GM18499 (cell line): ENCODE measurements around the gene IL12RB2.
"Not testable (repeated sequence)": the region's sequence is repeated elsewhere in the genome, so short reads cannot be mapped to it uniquely, and the experiment has no call there.

Source experiments
- ATAC-seq: cut with Tn5 transposase; IDR thresholded peaks from one replicate; pipeline ENCODE4 v1.9.1; 2021; ENCODE audit warnings: moderate number of reproducible peaks; ENCODE audit not compliant: insufficient read depth, unreplicated experiment

Gene IL12RB2

DNA sequence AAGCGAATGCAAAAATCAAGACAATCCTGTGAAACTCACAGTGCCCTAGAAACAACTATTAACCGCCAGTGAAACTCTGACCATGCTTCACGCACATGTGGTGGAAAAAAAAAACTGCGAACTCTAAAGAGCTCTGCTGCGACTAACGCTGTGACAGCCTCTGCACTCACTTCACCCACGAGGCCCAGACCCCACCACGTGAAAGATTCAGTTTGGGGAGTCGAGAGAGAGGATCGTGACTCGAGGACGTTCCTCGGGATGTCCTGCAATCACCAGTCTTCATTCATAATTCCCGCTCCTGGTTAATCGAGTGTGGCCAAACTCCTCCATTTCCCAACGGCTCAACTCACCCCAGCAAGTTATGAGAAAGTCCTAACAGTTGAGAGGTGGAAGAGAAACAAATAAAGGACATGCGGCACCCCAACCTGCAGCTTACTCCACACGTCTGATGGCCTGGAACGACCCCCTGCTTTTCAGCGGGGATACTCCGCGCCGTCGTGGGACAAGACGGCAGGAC is 121.4 kb downstream of the IL12RB2 start:
- no peak for ATAC-seq

DNA sequence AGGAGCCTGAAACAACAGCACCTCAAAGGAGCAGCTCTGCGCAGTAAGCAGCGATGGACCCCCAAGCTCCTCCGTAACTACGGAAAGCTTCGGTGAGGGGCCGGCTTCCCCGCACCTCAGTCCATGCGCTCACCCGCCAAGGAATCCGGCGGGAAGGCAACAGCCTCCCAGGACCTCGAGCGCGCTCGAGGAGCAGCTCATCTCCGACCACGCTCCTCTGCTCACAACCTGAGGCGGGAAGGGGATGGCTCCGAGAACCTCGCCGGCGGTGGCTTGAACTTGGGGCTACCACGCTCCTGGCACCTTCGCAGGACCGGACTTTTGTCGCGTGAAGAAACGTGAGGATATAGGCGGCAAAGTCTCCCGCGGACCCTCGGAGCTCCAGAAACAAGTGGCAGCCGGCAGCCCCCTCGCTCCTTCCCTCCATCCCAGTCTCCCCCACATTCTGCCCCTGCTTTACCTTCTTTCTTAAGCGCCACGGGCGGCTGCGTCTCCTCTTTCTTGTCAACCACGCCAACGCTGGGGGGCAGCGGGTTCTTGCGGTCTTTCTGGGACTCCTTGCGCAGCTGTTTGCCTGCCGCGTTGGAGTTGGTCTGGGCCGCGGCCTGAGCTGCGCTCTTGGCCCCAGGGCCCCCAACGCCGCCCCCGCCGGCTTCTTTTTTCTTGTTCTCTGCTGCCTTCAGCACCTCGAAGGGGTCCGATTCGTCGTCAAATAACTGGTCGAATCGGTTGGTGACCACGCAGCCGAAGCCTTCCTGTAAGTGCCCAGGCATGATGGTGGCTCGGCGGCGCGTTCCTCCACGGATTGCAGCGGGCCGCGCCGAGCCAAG is 122.1 kb downstream of the IL12RB2 start:
- ATAC-seq, result no peak

DNA sequence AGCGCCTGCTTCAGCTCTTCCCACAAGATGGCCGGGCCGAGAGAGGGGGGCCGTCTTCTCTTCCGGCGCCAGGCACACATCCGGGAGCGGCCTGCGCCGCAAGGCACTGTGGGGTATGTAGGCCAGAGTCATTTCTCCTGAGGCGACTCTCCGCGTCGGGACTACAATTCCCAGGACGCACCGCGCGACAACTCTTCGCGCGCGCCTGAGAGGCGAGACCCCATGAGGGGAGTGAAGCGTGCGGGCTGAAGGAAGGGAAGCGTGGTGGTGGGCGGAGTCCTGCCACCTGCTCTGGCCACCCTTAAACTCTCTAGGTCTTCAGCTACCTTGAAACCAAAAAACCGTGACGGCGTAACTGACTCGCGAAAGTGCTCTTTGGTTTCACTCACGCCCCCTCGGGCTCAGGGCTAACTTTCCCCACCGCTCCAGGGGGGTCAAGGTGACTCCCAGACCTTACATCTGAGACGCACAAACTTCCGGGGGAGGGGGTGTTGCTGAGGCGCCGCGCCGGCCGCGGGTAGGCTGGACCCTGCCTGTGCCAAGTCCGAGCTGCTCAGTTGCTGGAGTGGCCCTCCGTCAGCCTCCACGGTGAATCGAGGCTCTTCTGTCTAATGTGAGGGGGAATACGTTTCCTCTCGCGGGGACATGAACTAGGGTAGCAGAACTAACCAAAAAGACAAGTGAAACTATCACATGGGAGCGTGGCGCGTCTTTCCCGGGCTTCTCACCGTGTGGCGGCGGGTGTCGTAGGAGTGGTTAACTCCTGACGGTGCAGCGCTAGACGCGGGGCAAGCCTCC is 122.9 kb downstream of the IL12RB2 start, which contains the start of gene SERBP1:
TSS of gene SERBP1 (minus strand) at position 45 of the 798 bp plus-strand sequence. CDS start 102 bp downstream, outside the sequence.
- ATAC-seq, result peak; percentile 86

DNA sequence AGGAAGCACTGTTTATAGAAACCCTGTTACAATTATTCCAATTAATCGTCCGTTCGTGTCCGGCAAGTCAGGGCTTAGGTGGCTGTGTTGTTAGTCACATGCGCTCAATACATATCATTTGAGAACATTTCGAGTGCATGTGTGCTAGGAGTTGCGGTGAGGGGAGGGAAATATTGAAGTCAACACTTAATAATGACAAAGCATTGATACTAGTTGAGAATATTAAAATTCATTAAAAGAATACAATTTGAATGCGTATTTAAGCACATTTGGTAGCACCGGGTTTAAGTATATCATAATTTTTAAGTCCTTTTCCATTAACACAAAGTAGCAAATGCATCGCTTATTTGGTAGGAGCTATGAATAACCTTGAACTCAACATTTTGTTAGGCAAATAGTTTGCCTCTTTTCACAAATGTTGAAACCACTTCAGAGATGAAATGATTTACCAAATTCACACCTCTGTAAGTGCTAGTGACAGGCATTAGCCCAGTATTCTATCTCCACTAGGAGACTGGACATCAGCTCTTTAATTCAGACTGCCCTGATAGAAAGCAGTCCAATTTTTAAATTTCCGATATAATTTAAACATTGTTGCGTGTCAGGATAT is 123.6 kb downstream of the IL12RB2 start:
- no peak for ATAC-seq

DNA sequence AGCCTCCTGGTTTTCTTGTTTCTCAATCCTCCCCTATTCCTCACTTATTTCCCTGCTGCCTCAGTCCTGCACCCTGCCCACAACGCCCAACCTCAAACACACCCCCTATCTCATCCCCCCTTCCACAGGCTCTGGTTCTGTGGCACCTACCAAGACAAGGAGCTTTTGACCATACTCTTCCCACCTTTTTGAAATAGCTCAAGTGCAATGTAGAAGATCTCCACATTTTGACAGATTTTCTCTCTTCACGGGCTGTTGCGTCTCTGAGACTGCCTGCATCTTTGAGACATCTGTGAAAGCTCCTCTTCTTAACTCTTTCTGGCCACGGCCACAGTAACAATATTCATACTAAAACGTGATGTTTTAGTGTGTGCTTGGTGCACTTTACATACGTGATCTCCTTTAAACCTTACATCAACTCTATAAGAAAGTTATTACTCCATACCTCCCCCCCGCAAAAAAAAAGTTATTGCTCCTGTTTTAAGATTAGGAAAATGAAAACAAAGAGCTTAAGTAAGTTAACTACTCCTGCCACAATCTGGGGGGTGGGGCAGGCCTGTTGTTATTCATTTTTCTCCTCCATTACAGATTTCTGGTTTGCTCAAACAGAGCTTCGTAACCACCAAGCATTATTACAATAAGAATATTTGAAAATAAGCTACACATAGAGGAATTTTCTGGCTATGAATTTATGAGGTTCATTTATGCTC is 124.4 kb downstream of the IL12RB2 start:
- ATAC-seq, result no peak

DNA sequence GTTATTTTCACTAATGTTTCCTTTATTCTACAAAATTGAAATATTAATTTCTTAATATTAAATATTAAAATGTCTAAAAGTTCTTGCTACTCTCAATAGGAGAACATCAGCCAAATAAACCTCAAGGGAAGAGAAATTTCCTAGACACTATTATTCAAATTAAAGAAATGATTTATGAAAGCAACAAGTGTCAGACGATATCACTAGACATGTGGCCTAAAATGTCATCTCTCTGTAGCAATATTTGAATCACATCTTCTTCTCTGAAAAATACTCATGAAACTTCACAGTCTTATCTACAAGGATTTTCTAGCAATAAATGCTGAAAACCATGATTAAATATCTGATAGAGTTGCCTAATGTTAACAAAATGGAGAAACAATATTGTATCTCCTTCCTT is 125.1 kb downstream of the IL12RB2 start:
- no peak for ATAC-seq

DNA sequence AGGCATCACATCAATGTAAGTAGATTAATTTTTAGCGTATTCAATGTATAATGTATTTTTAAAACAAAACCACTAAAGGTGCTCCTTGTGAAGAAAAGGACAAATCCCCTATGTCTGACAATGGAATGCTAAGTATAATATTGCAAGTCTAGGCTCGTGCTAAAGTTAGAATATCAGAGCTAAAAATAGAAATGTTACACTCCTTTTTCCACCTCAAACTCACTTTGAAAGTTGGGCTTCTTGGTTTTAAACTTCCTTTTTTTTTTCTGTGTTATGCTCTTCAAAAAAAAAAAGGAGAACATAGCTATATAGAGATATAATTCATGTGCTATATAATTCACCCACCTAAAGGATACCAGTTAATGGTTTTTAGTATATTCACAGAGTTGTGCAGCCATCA is 126.2 kb downstream of the IL12RB2 start:
- no peak for ATAC-seq

DNA sequence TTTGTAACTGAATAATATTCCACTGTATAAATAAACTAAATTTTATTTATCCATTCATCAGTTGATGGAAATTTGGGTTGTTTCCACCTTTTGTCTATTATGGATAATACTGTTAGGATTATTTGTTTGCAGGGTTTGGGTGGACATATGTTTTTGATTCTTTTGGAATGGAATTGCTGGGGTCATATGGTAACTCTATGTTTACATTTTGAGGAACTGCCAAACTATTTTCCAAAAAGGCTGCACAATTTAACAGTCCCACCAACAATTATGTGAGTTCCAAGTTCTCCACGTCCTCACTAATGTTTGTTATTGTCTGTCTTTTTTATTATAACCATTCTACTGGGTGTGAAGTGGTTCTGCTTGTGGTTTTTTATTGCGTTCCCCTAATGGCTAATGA is 126.8 kb downstream of the IL12RB2 start:
- ATAC-seq, result no peak

DNA sequence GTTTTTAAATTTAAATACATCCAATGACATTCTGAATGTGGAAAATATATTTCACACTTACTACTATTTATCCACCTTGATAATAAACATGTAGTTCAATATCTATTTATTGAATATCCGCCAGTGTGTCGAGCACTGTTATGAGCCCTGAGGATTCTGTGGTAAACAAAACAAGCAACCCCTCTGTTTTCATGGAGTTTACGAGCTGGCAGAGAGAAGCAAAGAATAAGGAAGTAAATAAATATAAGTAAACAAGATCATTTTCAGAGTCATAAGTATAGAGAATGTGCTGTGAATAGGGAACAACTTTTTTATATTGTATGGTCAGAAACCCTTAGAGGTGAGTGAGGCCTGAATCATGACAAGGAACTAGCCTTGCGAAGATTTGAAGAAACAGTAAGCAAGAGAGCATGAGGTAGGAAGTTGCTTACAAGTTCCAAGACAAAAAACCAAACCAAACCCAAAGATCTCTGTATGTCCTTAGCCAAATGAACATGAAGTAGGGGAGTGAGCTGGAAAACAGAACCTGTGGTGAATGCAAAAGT is 128.9 kb downstream of the IL12RB2 start:
- no peak for ATAC-seq

DNA sequence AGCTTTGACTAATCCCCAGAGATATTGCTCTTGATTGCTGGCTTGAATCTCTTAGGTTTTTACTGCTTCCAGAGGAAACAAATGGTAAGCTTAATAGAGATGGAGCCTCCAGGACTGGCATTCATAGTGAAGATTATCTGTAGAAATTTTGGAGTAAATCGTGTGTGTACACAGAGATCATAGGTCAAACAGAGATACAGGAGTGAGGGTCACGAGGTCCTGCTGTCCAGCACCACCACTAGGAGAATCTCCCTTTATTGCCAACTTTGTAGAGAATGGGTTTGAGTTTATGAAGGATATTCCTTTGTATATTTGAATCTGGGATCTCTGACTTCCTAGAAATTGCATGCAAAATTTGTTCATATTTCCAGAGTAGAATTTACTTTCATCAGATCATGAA is 130.3 kb downstream of the IL12RB2 start:
- ATAC-seq, result no peak

DNA sequence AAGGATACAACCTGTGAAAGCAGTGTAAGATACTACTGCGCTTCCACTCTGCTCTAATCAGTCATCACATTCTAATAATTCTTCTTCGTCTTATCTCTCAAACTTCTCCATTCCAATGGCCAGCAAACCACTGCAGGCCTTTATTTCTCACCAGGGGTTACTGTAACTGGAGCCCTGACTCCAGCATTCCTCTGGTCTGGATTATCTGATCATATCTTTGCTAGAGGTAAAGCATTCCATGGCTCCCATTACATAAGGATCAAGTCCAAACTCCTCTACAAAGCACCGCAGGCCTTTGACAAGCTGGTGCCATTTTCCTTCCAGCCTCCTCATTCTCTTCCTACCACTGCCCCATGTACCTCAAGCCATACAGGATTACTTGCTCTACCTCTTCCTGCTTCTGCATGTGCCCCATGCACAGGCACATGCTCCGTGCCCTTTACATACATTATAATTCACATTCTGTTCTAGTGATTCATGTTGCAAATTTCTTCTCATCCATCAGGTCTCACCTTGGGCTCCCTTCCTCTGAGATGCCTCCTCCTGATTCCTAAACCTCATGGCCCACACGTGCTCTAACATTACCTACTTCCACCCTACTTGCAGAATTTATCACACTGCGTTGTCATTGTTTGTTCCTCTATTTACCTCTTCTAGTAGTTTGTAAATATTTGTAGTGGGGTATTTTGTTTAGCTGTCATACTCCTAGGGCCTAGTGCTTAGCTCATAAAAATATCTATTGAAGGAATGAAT is 131.8 kb downstream of the IL12RB2 start:
- no peak for ATAC-seq

DNA sequence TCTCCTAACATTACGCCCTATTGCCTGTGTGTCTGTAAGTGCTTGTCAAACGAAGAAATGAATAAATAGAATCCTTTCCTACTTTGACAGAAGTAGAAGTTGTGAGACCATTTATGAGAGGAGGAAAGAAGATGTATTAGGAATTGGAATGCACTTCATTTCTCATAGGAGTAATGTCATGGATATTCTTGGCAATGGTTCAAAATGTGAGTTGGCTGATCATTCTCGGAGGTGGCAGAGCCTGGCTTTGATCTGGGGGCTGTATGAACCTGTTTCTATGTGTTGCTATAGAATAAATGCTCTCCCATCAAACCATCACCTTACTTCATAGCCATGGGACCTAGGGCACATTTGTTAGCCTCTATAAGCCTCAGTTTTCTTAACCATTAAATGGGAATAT is 132.7 kb downstream of the IL12RB2 start:
- no peak for ATAC-seq

DNA sequence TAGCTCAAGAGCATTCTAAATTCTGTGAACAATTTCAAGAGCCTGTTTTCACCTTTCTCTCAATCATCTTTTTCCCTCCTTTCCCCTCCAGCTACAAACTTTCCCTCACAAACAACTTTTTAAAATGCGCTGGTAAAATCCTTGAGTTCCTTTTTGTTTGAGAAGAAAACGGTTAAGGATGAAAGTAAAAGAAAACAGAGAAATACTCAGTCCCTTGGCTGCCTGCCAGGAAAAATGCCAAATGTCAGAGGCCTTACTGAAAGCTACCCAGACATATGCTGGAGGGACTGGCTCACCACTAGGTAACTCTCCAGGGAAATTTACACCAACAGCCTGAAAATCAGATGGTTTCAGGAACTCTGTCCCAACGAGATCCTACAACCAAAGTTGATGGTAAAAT is 133.5 kb downstream of the IL12RB2 start:
- no peak for ATAC-seq

DNA sequence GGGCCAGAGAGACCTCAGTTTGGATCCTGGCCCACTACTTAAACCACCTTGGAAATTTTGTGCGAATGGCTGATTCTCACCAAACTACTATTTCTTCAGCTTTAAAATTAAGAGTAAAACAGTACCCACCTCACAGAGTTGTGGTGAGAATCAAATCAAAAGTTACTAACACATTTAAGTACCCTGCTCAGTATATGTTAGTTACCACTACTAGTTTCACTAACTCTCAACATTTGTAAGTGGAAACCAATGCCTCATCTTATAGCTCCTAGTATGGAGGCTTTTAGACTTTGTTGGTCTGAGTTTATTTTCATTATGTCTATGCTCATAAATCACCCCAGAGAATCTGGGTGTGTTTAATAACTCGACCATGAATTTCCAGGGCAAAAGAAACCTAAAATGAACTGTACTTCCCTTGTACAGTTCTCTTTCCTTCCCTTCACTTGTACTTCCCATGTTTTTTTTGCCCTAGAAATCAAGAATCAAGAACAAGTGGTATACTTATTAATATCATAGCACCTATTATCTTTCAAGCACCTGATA is 134.1 kb downstream of the IL12RB2 start:
- no peak for ATAC-seq

DNA sequence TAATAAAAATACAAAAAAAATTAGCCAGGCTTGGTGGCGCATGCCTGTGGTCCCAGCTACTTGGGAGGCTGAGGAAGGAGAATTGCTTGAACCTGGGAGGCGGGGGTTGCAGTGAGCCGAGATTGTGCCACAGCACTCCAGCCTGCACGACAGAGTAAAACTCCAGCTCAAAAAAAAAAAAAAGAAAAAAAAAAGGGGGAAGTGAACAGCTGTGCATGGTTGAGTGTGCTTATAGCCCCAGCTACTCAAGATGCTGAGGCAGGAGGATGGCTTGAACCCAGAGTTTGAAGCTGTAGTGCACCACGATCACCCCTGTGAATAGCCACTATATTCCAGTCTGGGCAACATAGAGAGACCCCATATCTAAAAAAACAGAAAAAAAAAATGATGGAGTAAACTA is 138.3 kb downstream of the IL12RB2 start:
- not testable (repeated sequence) for ATAC-seq
